Skeletal muscle cell (primary cell): ENCODE data around the gene KIR3DL1.

Experiments
- DNase-seq: peaks from one replicate; pipeline ENCODE4 v3.0.0-alpha.2; 2010; ENCODE audit warnings: low read depth
- H3K4me3 ChIP-seq: 2 replicates; pipeline ENCODE4 v1.5.1; 2011; ENCODE audit warnings: low read depth, mild to moderate bottlenecking, control low read depth, low read length, moderate library complexity

The KIR3DL1 gene

DNA sequence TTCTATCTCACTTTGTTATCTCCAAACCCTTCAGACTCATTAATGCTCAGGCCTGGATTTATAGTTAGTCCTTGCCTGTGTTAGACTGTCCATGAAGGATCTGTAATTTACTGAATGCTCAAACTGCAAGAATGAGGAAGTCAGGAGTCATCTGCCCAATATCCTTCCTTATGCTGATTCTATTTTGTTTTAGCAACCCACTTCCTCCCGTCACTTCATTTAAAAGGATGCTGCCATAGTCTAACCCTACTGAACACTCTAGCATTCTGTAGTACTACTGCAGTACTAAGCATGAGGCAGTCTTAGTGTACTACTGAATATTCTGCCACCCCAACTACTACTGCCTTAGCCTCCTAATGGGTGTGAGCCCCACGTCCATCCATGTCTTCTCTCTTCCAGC lies 59.2 kb downstream of the KIR3DL1 start:
- H3K4me3 ChIP-seq = no peak overlapping the region
- no peak for DNase-seq

DNA sequence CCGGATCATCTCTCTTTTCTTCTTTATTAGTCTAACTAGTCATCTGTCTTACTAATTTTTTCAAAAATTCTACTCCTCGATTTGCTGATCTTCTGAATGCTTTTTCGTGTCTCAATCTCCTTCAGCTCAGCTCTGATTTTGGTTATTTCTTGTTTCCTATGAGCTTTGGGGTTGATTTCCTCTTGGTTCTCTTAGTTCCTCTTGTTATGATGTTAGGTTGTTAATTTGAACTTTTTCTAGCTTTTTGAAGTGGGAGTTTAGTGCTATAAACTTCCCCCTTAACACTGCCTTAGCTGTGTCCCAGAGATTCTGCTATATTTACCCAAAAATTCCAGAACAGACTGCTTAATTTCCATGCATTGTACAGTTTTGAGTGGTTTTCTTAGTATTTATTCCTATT lies 61.2 kb downstream of the KIR3DL1 start:
- no peak for DNase-seq
- no peak overlapping the region for H3K4me3 ChIP-seq
